ENCODE data around the gene NCOA7. TPM values are rescaled to one million over a fixed set of nuclear protein-coding genes. Genes with fewer than 3 reads are reported as not detected.
A peak's percentile ranks its signal among the peaks of the same experiment; 100 is the strongest.

NCOA7 gene
- total and polyA plus RNA-seq, 11 donors: 3.8 to 23.1 (median 8.2) TPM

DNA sequence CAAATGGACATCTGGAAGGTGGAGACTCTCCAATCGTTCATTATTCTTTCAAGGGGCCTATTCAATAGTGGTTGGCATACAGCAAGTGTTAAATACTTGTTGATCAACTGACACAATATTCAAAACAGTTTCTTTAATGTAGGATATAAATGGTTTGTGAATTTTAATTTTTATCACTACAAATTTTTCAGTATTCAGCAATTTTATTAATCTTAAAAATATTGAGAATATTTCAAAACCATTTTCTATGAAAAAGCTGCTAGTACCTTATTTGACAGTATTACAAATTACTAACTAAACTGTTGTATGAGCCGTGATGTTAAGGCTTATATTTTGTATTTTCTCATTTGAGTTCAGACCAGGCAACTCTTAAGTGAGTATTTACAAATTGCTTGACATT, 32.4 kb downstream of the NCOA7 start:
- H3K27ac ChIP-seq: no peak overlapping the region
- intact Hi-C loops (cut with DNase I): no loop called here
- no peak for ATAC-seq
- peaks cover 0 to 53% (median 23%) of the 10 kb centered on the region in 12 donors for H3K4me1 ChIP-seq
- no peaks in the 10 kb centered on the region for H3K9me3 ChIP-seq
- peaks cover 0 to 11% (median 0%) of the 10 kb centered on the region in 9 donors for H3K36me3 ChIP-seq
- WGBS, 4 donors: 87 to 91% (median 89%) methylated on average over 2 of the region's 2 CpGs
- TF ChIP-seq POLR2A (IDR thresholded peaks at IDR 0.05): no peak
- DNase-seq: no peak
- H3K4me3 ChIP-seq: no peak overlapping the region
- H3K27me3 ChIP-seq: no peaks in the 10 kb centered on the region

GRCh38 chr6:125824946-125825771, 34.4 kb downstream of the NCOA7 start:
- intact Hi-C loops (cut with DNase I): no loop called here
- no peaks in the 10 kb centered on the region for H3K27me3 ChIP-seq
- H3K9me3 ChIP-seq: no peaks in the 10 kb centered on the region
- H3K36me3 ChIP-seq: peaks cover 0 to 9% (median 0%) of the 10 kb centered on the region in 9 donors
- no peak for ATAC-seq
- no peak overlapping the region for H3K27ac ChIP-seq
- no peak overlapping the region for H3K4me3 ChIP-seq
- no peak for DNase-seq
- TF ChIP-seq POLR2A (IDR thresholded peaks at IDR 0.05) (no peak), CTCF (IDR thresholded peaks at IDR 0.05) (no peak)
- 85 to 90% (median 87%) methylated on average over 8 of the region's 8 CpGs for WGBS, 4 donors
- peaks cover 0 to 49% (median 13%) of the 10 kb centered on the region in 12 donors for H3K4me1 ChIP-seq

- no peak for TF ChIP-seq CTCF (IDR thresholded peaks at IDR 0.05)
- no peak for TF ChIP-seq POLR2A (IDR thresholded peaks at IDR 0.05)
- Histone ChIP-seq H3K27me3 (no peaks in the 10 kb centered on the region), H3K4me3 (no peak overlapping the region), H3K36me3 (no peaks in the 10 kb centered on the region), H3K4me1 (peaks cover 0 to 48% (median 8%) of the 10 kb centered on the region in 12 donors), H3K27ac (peak overlapping the region in 1 of 12 donors; percentile 47), H3K9me3 (no peaks in the 10 kb centered on the region)
- ATAC-seq (no peak), DNase-seq (no peak)
- whole genome bisulfite sequencing, 4 donors: 95 to 98% (median 97%) methylated on average over 9 of the region's 9 CpGs
- intact Hi-C loops (cut with DNase I): no loop called here
Observed at GRCh38 chr6:125826695-125827463, 36.1 kb downstream of the NCOA7 start.

DNA sequence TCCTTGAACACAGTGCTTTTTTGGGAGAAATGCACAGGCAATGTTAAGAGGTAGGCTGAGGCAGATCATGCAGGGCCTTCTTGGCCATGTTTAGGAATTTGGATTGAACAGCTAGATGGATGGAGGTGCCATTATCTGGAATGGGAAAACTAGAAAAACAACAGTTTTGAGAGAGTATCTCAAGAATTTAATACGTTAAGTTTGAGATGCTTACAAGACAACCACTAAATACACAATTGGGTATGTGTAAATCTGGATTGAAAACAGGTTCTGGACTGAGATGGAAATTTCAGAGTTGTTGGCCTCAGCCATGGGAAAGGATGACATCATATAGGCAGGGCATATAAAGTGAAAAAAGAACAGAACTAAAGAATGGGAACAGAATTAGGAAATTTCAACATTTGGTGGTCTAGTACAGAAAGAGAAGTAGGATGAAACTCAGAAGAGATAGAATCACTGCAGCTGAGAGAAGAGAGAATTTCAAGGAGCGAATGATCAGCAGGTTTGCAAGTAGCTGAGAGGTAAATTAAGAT, 37.1 kb downstream of the NCOA7 start:
- ATAC-seq: peak in 3 of 4 donors; percentile 52 to 72 (median 66)
- Histone ChIP-seq H3K36me3 (no peaks in the 10 kb centered on the region), H3K4me3 (no peak overlapping the region), H3K27ac (peak overlapping the region in 5 of 12 donors; percentile 5 to 47 (median 13)), H3K9me3 (no peaks in the 10 kb centered on the region), H3K27me3 (no peaks in the 10 kb centered on the region), H3K4me1 (peaks cover 0 to 49% (median 7%) of the 10 kb centered on the region in 12 donors)
- no peak for TF ChIP-seq POLR2A (IDR thresholded peaks at IDR 0.05)
- TF ChIP-seq CTCF (IDR thresholded peaks at IDR 0.05): no peak
- intact Hi-C loops (cut with DNase I): no loop called here
- 46 to 72% (median 70%) methylated on average over 2 of the region's 2 CpGs for WGBS, 4 donors
- no peak for DNase-seq

Measured in heart left ventricle (tissue), 16 donors.